Urinary bladder (tissue), 4 donors: Measurements from ENCODE around the gene ZXDC. TPM values are rescaled to one million over a fixed set of nuclear protein-coding genes. Genes with fewer than 3 reads are reported as not detected.

Source experiments
- DNase-seq: peaks from one replicate; pipeline ENCODE4 v3.0.0-alpha.2; 2015; ENCODE audit errors: extremely low spot score
- H3K27ac ChIP-seq: one replicate; pipeline ENCODE4 v1.5.1; 2013; ENCODE audit warnings: low read depth, mild to moderate bottlenecking, moderate library complexity
- H3K36me3 ChIP-seq: one replicate; pipeline ENCODE4 v1.6.1; 2013; ENCODE audit warnings: mild to moderate bottlenecking, moderate library complexity; ENCODE audit not compliant: insufficient read depth
- H3K4me1 ChIP-seq: one replicate; pipeline ENCODE4 v1.6.1; 2013; ENCODE audit warnings: mild to moderate bottlenecking, moderate library complexity; ENCODE audit not compliant: insufficient read depth
- H3K4me3 ChIP-seq: one replicate; pipeline ENCODE4 v1.5.1; 2013; ENCODE audit warnings: low read depth, low read length
- WGBS: extraction: QIAGEN DNeasy Blood & Tissue Kit; methylation state at CpG from one replicate; pipeline ENCODE4 v1.1.7; 2013; 5-methylcytosine and 5-hydroxymethylcytosine counted together
- polyA plus RNA-seq: library from polyadenylated mRNA; stranded (reverse); fragments of 200-250 nt; gene quantifications from one replicate; pipeline ENCODE4 v1.2.3, GENCODE V29; 2013
- total RNA-seq: library from RNA; depleted of rRNA; stranded (reverse); fragments of >200 nt; gene quantifications from one replicate; pipeline ENCODE4 v1.2.3, GENCODE V29; 2014
- donor health status: healthy with polysubstance abuse.
- donor health status: healthy.

ZXDC gene
- total and polyA plus RNA-seq, 2 donors = 16.4 to 26.2 TPM

DNA sequence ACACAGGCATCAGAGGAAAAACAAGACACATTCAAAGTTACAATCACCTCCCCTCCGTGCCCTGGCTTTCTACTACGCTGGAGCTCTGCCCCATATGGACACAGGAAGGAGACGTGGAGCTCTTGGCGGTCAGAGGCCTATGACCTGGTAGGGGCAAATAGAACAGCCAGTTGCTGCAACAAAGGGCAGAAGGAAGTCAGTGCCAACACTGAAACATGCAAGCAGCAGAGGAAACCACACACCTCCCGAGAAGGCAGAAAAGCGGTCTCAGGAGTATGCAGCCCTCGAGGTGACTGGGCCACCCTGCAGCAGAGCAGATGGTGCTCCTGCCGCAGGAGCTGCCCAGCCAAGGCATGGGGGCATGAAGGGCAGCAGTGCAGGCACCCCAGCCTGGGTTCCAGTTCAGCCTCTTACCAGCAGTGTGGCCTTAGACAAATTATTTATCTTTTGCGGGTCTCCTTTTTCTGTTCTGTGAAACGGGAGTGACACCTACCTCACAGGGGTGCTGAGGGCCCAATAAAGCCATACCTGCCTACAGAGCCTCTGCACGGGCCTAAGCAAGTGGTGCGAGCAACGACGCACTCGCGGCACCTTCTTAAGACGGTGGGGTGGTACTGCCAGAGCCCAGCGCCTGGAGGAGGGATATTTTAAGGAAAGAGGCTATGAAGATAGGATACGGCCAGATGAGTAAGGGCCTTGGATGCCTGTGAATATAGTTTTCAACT is 8.6 kb downstream of the ZXDC start:
- 86% methylated on average over 19 of the region's 19 CpGs for WGBS
- no peak for DNase-seq
- Histone ChIP-seq H3K4me1 (peaks cover under 1% of the 10 kb centered on the region), H3K4me3 (no peak overlapping the region), H3K36me3 (peaks cover 2% of the 10 kb centered on the region), H3K27ac (no peak overlapping the region)

DNA sequence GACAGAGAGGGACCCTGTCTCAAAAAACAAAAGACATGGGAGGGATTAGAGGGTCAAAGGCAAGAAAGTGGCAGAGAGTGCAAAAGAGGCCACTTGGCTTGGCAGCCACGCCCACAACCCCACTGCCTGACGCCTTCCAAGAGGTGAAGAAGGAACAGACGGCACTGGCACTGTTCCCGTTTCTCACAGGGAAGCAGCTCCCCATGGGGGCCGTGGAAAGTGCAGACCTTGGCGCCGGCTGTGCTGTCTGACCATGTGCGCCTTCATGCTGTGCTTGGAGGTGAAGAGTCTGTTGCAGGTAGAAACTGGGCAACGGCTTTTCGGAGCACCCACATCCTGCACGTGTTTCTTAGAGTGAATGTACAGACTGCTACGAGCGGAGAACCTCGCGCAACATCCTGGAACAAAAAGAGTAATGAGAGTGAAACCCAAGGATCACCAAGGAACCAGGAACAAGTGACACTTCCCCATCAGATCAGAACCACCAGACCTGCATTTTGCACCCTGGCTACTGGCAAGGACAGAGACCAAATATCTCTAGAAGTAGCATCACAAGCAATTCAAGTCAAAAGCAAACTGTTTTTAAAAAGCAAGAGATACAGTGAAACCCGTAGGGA is 9.7 kb downstream of the ZXDC start:
- Histone ChIP-seq H3K4me3 (no peak overlapping the region), H3K36me3 (peaks cover 6% of the 10 kb centered on the region), H3K27ac (no peak overlapping the region), H3K4me1 (no peaks in the 10 kb centered on the region)
- 78% methylated on average over 16 of the region's 16 CpGs for WGBS
- DNase-seq = no peak

DNA sequence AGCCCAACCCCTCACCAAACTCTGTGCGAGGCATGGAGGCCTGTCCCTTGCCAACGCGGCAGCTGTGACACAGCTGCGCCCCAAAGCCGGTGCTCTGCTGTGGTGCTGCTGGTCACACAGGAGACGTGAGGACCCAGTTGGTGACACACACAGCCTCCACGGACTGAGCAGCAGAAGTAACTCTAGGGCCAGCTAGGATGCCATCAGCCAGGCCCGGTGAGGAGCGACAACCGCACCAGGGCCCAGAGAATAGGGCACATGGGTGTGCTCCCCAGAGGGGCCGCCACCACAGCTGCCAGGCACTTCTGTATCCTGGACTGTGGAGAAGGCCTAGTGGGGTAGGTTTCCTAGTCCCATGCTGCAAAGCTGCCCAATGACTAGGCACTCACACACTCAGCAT is 10.7 kb downstream of the ZXDC start:
- peaks cover 6% of the 10 kb centered on the region for H3K36me3 ChIP-seq
- H3K4me1 ChIP-seq = no peaks in the 10 kb centered on the region
- 93% methylated on average over 11 of the region's 11 CpGs for WGBS
- DNase-seq = no peak
- H3K4me3 ChIP-seq = no peak overlapping the region
- H3K27ac ChIP-seq = no peak overlapping the region

DNA sequence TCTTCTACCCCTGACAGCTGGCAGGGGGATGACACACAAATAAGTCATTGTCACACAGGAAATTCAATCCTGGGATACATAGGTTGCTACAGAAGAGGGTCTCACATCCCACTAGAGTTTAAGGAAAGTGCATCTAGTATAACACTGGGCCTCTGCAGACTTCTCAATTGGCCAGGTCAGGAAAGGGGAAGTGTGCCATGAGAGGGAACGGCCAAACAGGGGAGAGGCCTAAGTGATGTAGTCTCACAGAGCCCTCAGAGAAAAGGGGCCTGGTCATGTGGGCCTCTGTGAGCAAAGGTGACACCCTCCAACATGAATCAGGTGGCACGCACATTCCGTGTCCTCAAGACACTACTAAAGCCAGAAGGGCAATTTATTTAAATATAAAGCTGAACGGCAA is 11.2 kb downstream of the ZXDC start:
- DNase-seq = no peak
- H3K4me1 ChIP-seq = no peaks in the 10 kb centered on the region
- WGBS = 71% methylated on average over 4 of the region's 4 CpGs
- peaks cover 6% of the 10 kb centered on the region for H3K36me3 ChIP-seq
- no peak overlapping the region for H3K27ac ChIP-seq
- H3K4me3 ChIP-seq = no peak overlapping the region

DNA sequence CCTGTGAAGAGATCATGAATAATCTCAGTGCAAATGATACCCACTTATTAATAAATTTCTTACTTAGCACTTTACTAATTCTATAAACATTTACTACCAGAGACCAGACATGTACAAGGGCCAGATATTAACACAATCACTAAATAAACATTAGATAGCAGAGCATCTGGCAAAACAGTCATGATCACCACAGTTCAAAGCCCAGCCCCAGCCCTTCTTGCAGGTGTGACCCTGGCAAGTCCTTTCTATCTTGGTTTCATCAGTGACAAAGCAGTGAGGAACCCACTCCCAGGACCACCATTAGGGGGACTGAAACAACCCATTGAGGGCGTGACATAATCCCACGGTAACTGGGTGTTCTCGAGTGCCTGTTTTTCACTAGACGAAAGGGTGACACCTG is 11.6 kb downstream of the ZXDC start:
- Histone ChIP-seq H3K27ac (no peak overlapping the region), H3K36me3 (peaks cover 6% of the 10 kb centered on the region), H3K4me3 (no peak overlapping the region), H3K4me1 (no peaks in the 10 kb centered on the region)
- DNase-seq = no peak
- 84% methylated on average over 4 of the region's 4 CpGs for WGBS

DNA sequence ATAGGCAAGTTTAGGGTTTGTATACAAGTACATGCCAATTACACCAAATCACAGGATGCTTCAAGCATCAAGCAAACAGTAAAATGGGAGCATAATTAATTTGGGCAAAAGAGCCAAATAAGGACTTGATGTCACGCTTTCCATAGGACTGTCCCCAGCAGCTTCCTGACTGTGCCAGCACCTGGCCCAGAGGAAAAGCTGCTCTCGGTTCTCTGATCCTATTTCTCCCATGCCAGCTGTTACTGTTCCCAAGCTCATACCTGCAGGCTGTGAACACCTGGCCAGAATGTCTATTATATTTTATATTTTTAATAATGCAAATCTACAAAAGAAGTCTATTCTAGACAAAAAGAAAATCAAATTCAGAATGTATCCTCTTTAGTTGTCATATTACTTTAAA is 12.2 kb downstream of the ZXDC start:
- Histone ChIP-seq H3K27ac (no peak overlapping the region), H3K4me3 (no peak overlapping the region), H3K4me1 (no peaks in the 10 kb centered on the region), H3K36me3 (peaks cover 7% of the 10 kb centered on the region)
- DNase-seq = no peak
- 96% methylated on average over 2 of the region's 2 CpGs for WGBS

DNA sequence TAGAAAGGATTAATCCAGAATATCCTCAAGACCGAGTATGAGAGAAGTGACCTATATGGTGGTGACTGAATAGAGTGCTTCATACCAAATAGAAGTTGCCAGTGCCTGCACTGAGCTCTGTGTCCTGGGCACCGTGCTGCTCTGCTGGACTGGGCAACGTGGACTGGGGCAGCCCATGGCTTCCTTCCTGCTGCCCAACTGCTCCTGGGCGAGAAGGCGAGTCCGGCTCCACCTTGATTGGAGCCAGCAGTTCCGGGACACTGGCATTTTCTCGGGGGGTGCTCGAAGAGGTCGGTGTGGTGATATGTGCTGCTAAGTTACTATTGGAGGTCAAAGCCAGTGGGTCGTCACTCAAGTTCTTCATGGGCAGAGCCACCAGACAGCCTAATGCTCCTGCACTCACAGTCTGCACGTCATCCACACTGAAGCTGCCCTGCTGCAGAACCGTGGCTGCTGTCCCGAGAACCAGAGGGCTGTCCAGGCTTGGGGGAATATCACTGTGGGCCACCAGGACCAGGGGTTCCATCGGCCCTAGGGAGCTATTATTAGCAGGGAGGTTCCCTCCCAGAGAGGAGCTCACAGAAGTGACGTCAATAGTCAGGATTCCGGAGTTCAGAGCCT is 14.1 kb downstream of the ZXDC start:
- no peaks in the 10 kb centered on the region for H3K4me1 ChIP-seq
- peaks cover 5% of the 10 kb centered on the region for H3K36me3 ChIP-seq
- H3K4me3 ChIP-seq = no peak overlapping the region
- no peak overlapping the region for H3K27ac ChIP-seq
- DNase-seq = no peak
- WGBS = 92% methylated on average over 17 of the region's 17 CpGs

DNA sequence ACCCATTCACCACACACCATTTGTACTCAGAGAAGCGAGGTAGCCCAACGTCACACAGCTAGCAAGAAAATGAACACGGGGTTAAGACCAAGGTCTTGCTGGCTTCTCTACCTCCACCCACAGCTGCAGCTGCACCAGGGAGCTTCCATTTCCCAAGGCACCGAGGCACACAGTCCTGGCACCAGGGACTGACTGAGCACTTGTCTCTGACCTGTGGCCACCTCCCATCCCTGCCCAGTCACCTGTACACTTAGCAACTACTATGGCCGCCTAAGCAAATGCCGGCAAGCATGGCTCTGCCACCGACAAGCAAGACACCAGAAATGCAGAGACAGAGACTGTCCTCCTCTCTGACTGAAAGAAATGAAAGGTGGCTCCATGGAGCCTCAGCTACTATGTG is 15.3 kb downstream of the ZXDC start:
- H3K4me3 ChIP-seq = no peak overlapping the region
- WGBS = 91% methylated on average over 7 of the region's 7 CpGs
- no peaks in the 10 kb centered on the region for H3K4me1 ChIP-seq
- H3K27ac ChIP-seq = no peak overlapping the region
- H3K36me3 ChIP-seq = peaks cover 5% of the 10 kb centered on the region
- no peak for DNase-seq

DNA sequence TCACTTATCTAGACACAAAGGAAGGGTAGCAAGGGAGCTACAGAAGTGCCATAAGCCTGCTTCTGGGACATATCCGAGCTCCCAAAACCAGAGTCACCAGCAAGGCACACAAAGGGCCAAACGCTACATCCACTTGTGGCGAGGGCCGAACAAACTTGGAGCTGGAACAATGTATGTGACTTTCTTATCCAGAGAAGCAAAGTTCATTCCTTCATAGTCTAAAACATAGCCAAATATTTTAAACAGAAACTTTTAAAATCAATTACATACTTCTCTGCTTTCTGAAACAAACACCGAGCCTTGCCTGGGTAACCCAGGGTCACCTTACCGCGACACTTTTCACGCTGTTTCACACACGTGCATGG is 15.9 kb downstream of the ZXDC start:
- no peaks in the 10 kb centered on the region for H3K4me1 ChIP-seq
- 94% methylated on average over 9 of the region's 9 CpGs for WGBS

DNA sequence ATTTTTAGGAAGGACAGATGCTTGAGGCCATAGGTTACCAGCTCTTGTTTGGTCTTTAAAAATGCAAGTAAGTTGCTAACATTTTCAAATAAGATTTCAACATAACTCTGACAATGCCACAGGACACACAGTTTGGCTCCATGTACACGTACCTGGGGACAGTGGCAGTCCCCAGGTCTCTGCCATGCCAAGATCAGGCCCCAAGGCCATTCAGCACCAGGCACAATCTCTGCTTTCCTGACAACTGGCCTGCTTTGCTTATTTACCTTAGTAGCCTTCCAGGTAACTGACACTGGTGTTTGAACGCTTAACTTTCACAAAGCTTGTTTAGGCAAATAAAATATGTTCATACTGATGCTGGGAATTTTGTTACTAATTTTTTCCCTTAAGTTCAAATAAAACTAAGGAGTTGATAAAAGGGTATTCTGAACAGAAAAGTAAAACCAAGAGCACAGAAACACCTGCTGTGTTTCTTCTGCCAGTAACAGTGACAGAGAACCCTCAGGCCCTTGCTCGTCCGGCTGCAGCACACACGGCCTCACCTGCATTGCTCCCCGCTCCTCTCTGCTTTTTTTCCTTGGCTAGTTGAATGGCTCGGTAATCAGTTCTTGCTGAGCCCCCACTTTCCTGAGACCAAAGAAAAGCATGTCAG is 16.5 kb downstream of the ZXDC start:
- 90% methylated on average over 7 of the region's 7 CpGs for WGBS
- Histone ChIP-seq H3K27ac (no peak overlapping the region), H3K4me3 (no peak overlapping the region), H3K36me3 (peaks cover 5% of the 10 kb centered on the region), H3K4me1 (no peaks in the 10 kb centered on the region)
- no peak for DNase-seq

More for the DNA sequence above, 15.9 kb downstream of the ZXDC start:
- Histone ChIP-seq H3K4me3 (no peak overlapping the region), H3K27ac (no peak overlapping the region), H3K36me3 (peaks cover 5% of the 10 kb centered on the region)
- no peak for DNase-seq

DNA sequence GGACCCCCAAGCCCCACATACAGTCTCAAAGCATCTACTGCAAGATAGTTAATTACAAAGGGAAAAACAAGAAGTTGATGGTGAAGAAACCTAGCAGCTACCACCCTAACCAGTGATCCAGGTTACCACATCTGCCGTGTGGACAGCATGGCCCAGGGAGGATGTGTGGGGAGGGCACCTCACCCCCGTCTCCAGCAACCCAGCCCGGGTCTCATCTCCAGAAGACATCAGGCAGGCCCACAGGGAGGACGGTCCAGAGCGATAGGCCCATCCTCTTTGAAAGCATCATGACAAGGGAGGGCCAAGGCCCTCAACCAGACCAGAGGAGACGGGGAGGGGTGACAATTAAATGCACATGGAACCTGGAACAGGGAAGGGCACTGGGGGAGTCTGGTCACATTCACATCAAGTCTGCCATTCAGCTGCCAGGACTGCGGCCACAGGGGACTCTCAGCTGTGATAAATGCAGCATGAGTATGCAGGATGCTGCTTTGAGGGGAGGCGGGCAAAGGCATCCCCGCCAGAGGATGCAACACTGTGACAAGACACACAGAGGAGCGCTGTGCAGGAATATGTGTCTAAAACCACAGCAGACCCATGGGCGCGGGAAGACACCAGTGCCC is 18.8 kb downstream of the ZXDC start:
- no peak for DNase-seq
- Histone ChIP-seq H3K4me3 (no peak overlapping the region), H3K36me3 (peaks cover 3% of the 10 kb centered on the region), H3K27ac (no peak overlapping the region), H3K4me1 (no peaks in the 10 kb centered on the region)
- WGBS = 90% methylated on average over 12 of the region's 12 CpGs

DNA sequence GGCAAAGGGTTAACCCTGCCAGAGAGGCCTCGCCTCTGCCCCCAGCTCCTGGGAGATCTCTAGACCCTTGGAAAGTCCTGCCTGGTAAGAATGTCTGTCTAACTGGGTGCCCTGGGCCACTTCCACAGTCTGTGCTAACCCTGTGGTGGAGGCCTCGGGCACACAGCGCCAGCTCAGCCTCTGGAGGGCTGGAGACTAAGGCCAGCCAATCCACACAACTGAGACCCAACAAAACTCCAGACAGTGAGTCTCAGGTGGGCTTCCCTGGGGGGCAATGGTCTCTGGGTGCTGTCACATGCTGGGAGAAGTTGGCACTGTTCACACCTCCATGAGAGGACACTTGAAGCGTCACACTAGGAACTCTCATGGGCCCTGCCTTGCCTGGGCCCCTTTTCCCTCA is 19.5 kb downstream of the ZXDC start:
- DNase-seq = no peak

DNA sequence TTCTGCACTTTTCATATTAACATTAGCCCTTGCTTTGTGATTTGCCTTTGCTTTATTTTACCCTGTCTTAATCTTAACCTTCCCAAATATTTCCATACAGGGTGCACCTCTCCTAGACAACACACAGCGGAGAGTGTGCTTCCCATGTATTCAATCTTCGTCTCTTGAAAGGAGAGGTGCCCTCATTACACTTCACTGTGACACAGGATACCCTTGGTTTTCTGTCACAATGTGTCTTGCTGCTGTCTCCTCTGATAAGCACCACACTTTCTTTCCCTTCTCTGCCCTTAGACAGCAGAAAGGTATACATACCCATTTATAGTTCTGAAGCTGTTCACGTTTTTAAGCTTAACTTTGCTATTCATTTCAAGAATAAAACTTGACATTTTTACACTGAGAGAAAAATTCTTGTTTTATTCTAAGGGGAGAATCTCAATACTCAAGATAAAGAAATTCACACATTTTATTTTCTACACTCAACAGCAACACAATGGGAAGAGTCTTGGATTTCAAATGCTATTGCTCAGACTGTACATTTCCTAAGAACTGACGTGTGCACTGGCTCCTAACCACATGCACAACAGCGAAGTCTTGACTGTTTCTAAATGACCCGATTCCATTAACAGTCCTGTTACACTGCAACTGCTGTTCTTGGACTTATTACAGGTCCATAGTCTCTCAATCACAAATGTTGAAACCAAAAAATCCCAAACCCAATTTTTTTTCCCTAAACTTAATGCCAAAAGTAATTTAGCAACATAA is 21.1 kb downstream of the ZXDC start:
- Histone ChIP-seq H3K36me3 (peaks cover 1% of the 10 kb centered on the region), H3K4me3 (no peak overlapping the region), H3K4me1 (no peaks in the 10 kb centered on the region), H3K27ac (no peak overlapping the region)
- DNase-seq = no peak
- WGBS = 90% methylated on average over 6 of the region's 6 CpGs

More for the DNA sequence above, 19.5 kb downstream of the ZXDC start:
- Histone ChIP-seq H3K4me3 (no peak overlapping the region), H3K36me3 (peaks cover 1% of the 10 kb centered on the region), H3K27ac (no peak overlapping the region), H3K4me1 (no peaks in the 10 kb centered on the region)
- WGBS = 85% methylated on average over 4 of the region's 4 CpGs
